ENCODE measurements around the gene CUL9.
A peak's percentile ranks its signal among the peaks of the same experiment; 100 is the strongest.

CUL9 gene

GRCh38 chr6:43258180-43258579 is 76.2 kb downstream of the CUL9 start:
- no peak for DNase-seq

GRCh38 chr6:43258807-43259686 is 77.1 kb downstream of the CUL9 start:
- DNase-seq: no peak

GRCh38 chr6:43260791-43261190 is 78.8 kb downstream of the CUL9 start:
- DNase-seq: no peak

- DNase-seq: no peak
These were observed 79.2 kb downstream of the CUL9 start for GRCh38 chr6:43261198-43261597.

- no peak for DNase-seq
These were observed 80.2 kb downstream of the CUL9 start for GRCh38 chr6:43262000-43262779.

GRCh38 chr6:43262780-43263313 is 80.9 kb downstream of the CUL9 start:
- DNase-seq: no peak

GRCh38 chr6:43263314-43264178 is 81.5 kb downstream of the CUL9 start:
- DNase-seq: peak; percentile 64

GRCh38 chr6:43264599-43265145 is 82.7 kb downstream of the CUL9 start:
- DNase-seq: no peak

GRCh38 chr6:43265564-43265963 is 83.6 kb downstream of the CUL9 start:
- DNase-seq: no peak

- DNase-seq: no peak
These were observed 85.8 kb downstream of the CUL9 start for GRCh38 chr6:43267619-43268354.

- DNase-seq: no peak
These were observed 86.3 kb downstream of the CUL9 start for GRCh38 chr6:43268355-43268700.

GRCh38 chr6:43268782-43269272 is 86.8 kb downstream of the CUL9 start:
- no peak for DNase-seq

GRCh38 chr6:43269273-43270007 is 87.4 kb downstream of the CUL9 start:
- no peak for DNase-seq

GRCh38 chr6:43271103-43271815 is 89.3 kb downstream of the CUL9 start:
- no peak for DNase-seq

GRCh38 chr6:43271944-43272343 is 89.9 kb downstream of the CUL9 start:
- no peak for DNase-seq

GRCh38 chr6:43273707-43274106 is 91.7 kb downstream of the CUL9 start:
- DNase-seq: no peak
